Activated effector memory CD4-positive, alpha-beta T cell treated with anti-CD3 and anti-CD28 coated beads, Interleukin-2, amount 50 U/mL, for 16 hours (primary cell): ENCODE results near the gene RAB6B.

Source experiments
- DNase-seq: peaks from one replicate; pipeline ENCODE4 v3.0.0-alpha.2; 2020

Gene RAB6B

DNA sequence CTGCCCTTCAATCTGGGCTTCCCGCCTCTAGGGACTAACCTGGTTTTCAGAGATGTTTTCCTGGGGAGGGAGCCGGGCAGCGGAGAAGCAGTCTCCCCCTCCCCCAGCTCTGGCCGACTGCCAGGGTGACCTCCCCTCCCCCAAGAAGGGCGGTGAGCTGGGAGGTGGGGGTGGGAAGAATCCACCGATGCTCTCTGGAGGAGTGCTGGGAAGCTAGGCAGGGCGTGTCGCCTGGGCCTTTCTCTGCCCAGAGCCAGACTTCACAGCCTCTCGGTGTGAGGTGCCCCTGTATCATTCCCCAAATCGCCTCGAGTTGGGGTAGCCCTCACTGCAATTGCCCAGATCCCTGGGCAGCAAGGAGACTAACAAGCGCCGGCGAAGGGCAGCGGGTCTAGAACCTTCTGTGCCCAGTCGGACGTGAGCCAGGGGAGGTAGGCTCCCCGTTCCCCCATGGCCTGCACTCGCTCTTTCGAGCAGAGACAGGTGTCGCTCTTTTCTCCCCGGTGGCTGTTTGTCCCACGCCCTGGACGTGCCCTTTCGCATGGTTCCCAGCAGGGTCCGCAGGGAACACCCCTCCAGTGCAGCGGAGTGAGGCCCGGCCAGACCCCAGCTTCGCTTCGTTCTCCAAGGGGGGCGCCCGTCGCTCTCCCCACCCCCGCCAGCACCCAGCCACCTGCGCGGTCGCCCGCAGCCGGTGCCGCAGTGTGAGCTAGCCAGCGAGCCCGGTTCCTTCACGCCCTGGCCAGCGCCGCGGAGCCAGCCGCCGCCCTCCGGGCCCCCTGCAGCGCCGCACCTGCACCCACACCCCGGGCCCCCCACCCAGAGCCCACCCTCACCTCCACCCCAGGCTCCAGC lies 1.1 kb downstream of the RAB6B start:
- DNase-seq = no peak

DNA sequence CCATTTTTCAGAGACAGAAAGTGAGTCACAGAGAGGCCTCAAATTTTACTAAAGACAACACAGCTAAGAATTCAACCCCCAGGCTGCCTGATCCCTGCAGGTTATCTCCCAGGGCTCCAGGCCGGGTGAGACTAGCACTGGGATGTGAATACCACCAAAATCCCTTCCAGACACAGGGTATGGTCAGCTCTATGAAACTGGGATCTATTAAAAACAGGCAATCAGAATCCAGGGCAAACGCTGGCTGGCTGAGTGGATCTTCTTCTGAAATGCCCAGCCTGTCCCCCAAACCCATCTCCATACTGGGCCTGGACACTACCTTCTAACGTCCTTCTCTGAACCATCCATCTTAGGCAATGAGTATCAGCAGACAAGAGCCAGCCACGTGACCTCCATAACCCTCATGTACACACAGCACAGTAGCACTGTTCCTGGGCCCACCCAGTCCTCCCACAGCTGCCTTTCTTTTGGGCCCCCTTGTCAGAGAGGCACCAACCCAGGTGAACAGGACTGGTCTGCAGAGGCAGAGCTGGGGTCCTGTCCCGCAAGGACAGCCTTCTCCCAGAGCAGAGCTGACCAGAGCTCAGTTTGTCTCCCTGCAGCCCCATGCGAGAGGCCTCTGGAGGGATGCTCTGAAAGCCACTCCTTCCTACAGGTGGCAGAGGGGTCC lies 1.9 kb downstream of the RAB6B start:
- DNase-seq = no peak

DNA sequence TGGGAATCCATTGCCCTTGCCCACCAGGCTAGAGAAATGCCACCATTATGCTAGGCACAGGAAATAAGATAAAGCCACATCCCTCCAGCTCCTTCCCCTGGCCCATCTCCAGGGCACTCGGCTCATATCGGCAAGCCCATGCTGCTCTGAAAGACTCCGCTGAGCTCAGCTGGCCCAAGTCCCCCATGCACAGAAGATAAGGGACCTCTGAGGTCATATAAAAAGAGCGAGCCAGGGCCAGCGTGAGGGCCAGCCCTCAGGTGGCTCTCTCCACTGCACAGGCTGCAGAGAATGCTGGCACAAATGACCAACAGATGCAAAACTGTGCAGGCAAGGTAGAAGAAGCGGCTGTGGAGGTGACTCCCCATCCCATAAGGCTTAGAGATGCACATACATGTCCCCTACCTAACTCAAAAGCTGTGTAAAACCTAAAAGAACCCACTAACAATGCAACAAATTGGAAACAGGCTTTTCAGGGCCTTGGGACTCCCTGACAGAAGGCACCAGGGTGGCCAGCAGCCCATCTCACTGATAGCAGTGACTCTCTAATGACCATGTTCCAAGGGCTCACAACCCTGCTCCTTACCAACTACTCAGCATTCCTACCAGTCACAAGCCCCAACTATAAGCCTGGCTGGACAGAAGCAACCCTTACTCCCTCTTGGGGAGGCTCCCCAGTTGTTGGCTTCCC lies 3.0 kb downstream of the RAB6B start:
- DNase-seq = no peak

DNA sequence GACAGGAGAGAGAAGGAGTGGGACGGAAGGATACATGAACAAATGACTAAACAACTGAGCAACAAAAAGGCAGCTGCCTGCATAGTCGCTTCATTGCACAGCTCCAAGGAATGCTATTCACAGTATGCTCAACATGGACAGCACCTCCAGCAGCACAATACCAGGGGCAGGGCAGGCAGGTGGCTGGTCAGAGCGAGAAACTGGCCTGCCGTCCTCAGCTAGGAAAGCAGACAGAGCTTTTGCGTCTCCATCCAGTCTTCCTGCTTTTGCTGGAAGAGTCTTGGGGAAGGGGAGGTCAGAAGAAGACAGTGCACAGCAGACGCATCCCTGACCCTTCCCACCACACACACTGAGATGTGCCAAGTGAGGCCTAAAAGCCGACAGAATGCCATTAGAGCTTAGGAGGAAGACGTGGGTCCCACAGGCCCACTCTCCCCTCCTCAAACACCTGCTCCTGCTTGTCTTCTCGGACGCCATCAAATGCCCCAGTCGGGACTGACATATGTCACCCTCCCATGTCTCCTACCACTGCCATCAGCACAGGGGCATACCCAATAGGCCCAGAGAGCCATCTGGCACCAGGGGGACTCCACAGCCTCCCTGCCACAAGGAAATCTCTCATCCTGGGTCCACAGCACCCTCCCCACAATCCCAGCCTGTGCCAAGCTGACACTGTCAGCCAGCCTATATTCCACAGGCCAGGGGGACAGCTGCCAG lies 3.9 kb downstream of the RAB6B start:
- no peak for DNase-seq

DNA sequence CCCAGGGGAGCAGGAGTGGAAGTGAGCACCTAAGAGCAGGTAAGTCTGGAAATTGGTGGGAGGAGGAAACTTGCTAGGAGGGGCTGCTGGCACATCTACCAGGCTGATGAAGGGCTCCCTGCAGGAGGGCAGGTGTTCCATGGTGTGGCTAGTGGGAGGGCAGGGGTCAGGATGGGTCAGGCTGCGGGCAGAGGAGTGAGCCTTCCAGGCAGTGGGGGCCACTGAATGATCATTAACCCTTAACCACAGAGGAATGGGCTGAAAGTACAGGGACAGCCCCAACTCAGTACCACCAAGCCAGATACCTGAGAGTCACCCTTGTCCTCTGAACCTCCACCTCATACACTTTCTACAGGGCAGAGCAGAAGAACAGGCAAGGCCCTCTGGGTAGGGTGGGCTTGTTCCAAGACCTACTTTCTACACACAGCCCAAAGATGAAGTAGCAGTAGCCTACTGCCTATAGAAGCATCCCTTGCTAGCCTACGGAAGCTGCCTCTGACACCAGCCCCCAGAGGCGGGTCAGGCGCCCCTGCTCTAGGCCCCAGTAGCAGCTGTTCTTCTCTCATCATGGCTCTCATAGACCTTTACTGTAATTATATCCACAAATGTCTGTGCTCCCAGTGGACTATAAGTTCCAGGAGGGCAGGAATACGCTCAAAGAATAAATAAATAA lies 4.6 kb downstream of the RAB6B start:
- no peak for DNase-seq

DNA sequence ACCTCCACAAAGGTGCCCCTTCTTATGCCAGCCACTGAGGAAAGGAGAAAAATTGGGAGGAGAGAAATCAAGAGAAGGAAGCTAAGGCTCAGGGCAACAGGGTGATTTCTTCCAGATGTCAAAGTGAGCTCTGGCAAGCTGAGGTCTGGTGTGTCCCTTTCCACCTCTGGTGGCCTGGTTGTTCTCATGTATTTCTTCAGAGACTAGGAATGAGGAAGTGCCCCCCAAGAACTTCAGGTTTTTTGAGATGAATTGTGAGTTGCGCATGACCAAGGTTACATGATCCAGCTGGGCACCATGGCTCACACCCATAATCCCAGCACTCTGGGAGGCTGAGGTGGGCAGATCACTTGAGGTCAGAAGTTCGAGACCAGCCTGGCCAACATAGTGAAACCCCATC lies 5.6 kb downstream of the RAB6B start:
- no peak for DNase-seq

DNA sequence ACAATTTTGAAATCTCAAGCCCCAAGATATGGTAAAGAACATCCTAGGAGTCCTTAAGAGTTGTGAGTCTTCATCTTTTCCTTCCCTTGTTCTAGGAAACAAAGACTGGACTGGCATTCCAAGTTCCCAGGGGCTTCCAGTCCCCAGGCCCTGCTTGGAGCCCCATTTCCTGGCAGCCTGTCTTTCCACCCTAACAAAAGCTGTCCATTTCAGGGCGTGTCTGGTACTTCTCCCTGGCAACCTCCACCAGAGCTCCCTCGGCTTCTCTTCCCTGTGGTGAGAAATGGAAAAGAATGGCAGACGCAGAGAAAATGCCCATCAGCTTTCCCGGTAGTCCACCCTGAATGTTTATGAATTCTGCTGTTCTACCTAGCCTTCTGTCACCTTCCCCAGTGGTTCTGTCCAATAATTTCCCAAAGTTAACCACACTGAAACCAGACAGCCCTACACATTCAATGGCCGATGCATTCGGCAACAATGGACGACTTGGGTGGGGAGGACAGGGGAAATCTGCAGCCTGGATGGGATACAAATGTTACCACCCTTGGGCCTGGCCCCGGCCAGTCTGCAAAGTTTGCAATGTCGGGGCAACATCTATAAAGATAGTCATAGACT lies 6.8 kb downstream of the RAB6B start:
- DNase-seq = no peak

DNA sequence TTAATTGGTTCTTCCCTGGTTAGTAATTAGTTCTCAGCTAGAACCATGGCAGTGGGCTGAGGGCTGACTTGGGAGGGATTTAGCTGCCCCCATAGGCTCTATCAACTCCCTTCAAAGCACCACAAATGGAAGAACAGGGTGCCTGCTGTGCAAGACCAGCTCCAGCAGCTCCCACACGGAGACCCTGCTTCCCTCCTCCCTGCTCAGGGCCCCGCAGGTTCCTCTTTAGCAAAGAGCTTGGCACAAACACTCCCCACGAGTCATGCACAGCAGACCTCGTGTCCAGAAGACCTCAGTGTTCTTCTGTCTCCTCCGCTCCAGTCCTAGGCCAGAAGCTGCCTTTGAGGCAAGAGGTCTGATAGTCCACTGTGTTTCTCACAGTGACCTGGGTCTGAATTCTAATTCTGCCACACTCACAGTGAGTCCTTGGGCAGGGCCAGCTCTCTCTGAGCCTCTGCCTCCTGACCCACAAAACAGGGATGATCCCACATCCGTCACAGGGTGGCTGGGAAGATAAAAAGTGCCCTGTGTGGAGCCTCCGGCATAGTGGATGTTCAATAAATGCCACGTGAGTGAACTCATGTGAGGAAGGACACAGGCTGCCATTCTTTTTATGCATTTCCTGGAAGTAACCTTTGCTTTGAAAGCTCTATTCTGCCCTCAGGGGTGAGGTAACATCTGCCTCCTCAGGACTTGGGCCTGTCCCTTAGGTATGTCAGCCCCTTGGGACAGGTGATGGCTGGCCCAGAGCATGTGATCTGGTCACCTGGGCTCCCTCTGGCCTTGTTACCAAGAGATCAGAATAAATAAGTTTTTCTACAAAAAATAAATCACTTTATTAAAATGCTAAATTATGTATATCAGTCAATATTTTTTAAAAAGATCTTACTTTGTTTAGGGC lies 7.6 kb downstream of the RAB6B start:
- DNase-seq = no peak

DNA sequence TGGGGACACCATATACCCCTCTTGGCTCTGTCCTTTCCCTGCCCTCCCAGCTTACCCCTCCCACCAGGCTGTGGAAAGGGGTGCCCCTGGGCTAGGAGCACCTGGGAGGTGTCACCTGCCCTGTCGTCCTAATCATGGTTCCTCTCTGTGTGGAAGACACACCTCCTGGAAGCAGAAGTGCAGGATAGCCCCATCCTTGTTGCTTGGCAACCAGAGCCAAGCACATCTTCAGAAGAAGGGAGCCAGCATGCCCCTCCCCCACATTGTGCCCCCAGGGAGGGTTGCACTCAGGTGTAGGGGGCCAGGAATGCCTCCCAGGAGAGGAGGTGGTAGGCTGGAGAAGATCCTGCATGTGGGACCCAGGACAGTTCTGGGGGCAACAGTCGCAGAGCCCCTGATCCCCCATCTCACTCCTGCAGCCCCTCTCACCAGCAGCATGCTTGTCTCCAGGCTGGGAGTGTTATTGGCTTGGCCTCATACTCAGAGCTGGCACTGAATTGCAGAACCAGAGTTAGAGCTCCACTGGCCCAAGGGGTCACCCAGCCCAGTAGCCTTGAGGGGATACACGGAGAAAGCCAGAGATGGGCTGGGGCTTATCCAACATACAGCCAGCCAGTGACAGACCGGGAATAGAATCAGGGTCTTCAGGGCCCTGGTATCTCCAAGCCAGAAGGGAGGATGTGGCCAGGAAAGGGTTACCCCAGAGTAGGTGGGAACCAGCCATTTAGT lies 8.4 kb downstream of the RAB6B start:
- DNase-seq = no peak

DNA sequence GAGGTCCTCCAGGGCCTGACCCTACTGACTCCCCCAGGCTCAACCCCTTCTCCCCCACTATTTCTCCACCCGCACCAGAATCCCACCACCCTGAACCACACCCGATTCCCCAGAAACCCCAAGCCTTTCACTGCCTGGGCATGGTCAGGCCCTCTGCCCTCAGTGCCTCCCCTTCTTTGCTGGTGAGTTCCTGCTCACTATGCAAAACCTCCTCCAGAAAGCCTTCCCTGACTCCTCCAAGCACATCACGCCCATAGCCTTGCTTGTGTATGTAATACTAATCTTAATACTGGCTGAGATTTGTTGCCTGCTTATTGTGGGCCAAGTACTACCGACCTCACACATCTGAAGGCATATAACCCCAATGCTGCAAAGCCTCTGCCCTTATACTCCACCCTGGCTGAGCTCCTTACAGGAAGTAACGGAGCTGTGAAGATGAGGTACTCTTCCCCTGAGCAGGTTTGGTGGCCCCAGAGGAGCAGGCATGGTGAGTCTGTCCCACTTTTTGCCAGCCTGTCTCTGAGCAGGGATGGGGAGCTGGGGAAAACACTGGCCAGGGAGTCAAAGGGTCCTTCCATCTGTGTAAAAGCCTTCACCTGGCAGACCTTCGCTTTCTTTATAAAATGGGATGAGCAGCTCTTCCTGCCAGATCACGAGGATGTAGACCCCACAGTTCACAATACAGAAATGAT lies 9.5 kb downstream of the RAB6B start:
- DNase-seq = no peak

DNA sequence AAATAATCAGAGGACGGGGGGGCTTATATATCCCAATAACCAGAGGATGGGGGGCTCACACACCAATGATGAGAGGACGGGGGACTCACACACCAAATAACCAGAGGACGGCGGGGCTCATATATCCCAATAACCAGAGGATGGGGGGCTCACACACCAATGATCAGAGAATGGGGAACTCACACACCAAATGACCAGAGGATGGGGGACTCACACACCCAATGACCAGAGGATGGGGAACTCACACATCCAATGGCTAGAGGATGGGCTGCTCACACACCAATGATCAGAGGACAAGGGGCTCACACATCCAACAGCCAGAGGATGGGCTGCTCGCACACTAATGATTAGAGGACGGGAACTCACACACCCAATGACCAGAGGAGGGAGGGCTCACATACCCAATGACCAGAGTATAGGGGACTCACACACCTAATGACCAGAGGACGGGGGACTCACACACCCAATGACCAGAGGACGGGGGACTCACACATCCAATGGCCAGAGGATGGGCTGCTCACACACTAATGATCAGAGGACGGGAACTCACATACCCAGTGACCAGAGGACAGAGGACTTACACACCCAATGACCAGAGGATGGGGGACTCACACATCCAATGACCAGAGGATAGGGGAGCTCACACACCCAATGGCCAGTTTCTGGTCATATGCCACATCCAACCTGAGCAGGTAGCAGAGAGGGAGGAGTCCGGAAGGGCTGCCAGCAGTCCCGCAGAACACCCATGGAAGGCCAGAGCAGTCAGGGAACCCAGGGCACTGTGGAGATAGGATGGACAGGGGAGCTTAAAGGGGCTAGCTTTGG lies 10.6 kb downstream of the RAB6B start:
- no peak for DNase-seq

DNA sequence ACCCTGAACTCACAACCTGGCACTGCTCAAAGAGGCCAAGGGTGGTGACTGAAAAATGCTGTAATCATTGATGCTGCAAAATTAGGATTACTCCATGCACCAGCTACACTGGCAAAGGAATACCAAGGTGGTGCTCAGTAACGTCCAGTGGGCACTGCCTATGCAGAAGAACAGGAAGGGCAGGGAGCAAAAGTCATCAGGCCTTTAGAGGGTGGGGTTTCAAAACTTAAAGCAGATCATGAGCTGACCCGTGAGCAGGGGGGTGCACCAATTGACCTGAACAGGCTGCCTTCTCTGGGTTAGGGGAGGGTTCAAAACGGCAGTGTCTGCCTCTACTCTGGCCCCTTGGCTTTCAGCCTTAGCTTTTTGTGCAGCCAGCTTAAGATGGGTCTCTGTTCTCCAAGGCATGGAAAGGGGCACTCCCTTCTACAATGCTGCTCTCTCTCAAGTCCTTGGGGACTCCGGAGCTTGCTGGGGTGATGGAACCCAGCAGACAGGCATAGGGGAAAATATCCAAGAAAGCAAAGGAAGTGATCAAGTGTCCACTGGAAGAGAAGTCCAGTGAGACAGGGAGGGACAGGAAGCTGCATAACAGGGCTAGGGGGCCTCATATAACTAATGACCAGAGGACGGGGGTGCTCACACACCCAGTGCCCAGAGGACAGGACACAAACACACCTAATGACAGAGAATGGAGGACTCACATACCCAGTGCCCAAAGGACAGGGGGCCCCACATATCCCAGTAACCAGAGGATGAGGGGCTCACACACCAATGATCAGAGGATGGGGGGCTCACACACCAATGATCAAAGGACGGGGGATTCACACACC lies 11.4 kb downstream of the RAB6B start:
- no peak for DNase-seq

DNA sequence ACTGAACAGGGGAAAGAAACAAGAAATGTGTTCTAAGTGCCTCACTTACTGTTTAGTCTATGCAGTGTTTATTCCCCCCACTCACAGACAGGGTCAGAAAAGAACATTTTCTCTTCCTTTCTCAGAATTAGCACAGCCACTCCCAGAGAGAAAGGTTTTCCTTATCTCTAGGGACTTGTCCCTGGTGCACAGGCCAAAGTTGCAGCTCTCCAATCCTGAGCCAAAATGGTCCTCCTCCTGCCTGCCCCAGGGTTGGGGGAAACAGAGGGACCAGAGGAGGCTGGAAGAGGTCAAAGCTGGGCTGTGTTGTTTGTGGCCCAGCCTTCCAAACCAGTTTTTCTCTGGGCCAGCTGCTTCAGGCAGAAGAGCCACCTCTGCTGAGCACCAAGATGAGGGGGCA lies 12.0 kb downstream of the RAB6B start:
- no peak for DNase-seq

DNA sequence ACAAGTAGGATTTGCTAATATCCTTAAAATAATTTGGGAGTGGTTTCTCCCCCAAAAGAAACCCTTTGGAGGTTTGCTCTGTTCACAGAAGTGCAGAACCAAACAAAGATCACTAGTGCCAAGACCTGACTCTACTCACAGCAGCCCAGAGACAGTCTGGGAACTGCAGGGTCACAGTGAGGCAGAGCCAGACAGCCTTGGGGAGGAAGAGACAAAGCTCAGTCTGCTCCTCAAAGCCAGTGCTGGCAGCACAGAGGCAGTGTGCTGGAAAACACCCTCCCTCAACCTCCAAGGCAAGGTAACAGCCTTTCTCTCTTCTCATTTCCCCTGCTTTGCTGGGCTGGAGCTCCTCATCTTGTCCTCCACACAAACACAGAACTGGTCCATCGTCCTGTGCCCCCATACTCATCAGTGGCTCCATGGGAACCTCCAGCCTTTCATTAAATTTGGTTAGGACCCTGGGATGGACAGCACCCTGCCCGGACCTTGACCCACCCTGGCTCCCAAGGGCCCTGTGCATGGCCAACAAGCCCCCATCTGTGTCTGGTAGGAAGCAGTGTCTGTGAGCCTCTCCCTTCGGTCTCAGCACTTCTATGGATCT lies 12.6 kb downstream of the RAB6B start:
- DNase-seq = no peak

DNA sequence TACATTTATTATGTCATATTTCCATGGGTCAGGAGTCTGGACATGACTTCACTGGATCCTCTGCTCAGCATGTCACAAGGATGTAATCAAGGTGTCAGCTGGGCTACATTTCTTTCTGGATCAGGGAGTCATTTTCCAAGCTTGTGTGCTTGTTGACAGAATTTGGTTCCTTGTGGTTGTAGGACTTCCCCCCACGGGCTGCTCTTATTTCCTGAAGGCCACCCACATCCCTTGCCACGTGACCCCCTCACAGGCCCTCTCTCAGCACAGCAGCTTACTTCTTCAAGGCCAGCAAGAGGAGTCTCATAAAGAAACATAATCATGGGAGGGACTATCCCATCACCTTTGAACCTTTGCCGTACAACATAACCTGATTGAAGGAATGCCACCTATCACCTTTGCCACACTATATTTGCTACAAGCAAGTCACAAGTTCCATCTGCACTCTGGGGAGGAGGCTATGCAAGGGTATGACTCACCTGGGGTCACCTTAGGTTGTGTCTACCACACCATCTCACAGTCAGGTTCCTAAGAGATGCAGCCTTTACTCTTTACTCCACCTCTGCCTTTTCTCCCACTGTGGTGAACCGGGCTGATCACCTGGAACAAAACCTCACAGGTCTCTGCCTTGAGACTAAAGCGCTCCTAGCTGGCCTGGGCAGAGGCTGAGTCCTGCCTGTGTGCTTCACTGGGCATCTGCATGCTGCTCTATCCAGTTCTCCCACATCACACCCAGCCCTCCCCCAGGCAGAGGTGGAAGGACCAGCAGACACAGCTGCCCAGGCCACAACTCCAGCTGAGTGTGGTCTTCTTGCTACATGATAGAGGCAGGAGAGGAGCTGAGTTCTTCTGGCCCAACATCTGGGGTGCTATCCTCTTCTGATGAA lies 13.5 kb downstream of the RAB6B start:
- DNase-seq = no peak

DNA sequence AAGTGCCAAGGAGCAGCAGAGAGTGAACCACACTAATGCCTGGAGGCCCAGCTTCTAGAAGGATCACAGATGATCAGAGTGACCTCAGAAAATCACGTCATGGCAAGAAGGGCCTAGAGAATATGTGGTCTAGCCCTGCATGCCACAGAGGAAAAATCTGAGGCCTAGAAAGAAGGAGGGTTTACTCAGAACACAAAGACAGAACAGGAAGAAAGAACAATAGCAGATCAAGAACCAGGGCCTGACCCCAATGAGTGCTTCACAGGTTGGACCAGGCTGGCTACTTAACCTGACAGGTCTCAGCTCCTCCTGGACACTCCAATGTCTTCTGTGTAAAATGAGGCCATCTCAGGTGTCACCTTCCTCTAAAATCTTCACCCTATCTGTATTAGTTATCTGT lies 14.2 kb downstream of the RAB6B start:
- DNase-seq = no peak
